Stimulated activated CD8-positive, alpha-beta memory T cell treated with anti-CD3 and anti-CD28 coated beads, Interleukin-4, amount 100 ng/mL, for 48 hours (primary cell): Measurements from ENCODE around the gene RBP7.

Experiments
- DNase-seq: peaks from one replicate; pipeline ENCODE4 v3.0.0-alpha.2; 2020

The RBP7 gene

DNA sequence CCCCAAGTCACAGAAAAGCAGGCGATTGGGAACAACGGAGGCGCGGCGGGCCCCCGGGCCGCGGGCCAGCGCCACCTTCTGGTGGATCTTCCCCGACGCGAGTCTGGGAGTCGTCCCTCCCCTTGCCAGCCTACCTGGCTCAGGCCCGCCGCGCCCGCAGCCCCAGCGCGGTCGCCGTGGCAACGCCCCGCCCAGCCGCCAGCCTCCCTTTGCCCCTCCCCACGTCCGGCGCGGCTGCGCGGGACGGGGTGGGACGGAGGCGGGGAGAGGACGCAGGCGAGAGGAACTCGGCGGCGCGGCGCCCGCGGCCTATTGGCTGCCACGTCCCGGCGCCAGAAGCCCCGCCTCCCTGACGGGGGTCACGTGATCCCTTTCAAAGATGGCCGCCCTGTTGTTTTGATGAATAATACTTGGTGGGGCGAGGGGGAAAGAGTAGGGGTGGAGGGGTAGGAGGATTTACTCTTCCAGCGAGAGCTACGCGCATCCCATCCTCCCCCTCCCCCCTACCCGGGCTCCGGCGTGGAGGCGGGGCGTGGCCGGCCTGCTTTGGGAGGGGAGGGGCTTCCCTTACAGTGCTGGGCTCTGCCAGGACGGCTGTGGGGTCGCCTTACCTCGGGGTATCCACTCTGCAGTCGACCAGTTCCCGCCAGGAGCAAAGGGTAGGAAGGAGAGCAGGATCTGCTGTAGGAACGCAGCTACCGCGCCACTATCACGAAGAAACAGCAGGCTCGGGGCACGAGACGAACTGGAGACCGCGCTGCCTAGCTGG is 35.7 kb downstream of the RBP7 start, which contains the start of gene UBE4B:
Gene UBE4B, plus strand, starts transcription at position 369 of the 769 bp plus-strand sequence. CDS start 713 bp downstream, outside the sequence.
- peak; percentile 99 for DNase-seq

DNA sequence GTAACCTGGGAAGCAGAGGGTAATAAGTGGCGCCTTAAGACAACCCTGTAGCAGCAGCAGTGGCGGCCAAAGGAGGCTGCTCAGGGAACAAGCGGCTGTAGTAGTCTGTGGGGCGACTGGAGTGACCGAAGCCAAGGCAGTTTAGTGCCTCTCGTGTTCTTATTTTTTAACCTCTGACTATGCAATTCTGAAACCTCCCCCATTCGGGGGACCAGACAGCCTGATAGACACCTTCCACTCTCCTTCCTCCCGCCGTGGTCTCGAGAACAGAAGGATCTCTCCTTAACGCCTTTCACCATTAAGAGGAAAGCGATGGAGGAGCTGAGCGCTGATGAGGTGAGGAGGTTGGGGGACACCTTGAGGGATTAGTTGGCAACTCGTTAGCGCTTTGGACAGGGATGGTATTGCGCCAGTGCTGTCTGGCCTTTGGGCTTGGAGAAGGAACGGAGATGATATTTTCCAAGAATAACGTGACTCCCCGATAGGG is 36.4 kb downstream of the RBP7 start:
- DNase-seq: peak; percentile 45

- DNase-seq: no peak
Measured at GRCh38 chr1:10042746-10043145, 45.7 kb downstream of the RBP7 start.

DNA sequence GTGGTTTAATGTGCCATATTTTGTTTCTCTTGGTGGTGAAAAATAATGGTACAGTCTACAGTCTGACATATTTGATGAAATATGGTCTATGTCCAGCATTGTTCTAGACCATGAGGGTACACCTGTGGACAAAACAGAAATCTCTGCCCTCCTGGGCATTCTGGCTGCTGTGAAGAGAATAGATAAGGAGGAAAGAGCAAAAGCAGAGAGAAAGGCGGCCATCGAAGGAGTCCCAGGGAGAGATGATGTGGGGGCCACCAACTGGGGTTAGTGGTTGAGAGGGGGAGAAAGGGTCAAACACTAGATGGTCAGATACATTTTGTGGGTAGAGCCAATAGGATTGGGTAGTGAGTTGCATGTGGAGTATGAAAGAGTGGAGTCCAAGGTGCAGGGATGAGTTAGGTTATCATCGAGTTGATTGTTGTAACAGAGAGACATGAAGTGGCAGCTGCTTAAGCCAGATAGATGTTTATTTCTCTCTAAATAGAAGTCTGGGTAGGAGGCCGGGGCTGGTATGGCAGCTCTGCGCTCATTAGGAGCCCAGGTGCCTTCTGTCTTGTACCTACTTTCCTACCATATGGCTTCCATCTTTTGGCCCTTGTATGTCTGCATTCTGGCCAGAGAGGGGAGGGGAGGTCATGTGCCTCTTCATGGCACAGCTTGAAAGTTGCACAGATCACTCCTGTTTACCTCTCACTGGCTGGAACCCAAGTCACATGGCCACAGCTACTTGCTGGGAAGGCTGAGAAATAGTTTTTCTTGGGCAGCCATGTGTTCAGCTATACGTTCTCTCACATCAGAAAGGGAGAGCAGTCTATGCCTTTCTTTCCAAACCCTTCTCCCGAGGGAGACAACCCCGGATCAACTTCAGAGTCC is 48.7 kb downstream of the RBP7 start:
- no peak for DNase-seq

DNA sequence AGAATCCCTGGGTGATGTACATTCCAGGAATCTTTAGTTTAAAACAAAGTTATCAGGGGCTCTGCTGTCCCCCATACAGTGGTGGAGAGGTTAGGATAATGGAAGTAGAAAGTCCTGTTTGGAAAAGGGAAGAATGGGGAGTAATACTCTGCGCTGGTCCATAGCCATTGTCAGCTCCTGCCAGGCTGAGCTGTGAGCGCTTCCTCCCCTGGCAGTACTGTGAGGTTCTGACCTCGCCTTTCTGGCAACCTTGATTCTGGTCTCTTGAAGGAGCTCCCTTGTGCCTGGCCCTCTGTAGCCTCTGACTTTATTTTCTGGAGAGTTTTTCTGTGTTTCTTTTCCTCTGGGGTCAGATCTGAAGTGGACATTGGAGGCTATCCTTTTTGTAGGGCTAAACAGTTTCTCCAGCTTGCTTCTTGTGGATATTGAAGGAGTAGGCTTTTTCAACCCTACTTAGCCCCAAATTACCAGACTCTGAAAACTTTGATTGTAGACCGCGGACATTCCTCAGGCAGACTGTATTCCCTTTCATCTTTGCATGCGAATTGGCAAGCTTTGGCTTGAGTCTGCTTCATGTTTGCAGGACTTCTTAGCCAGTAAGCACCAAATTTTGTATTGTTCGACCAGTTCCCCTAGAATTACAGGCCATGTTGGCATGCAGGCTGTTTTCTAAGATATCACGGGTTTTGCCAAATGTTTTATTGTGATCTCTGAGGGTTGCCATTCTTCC is 49.5 kb downstream of the RBP7 start:
- no peak for DNase-seq

GRCh38 chr1:10048601-10049000 is 51.6 kb downstream of the RBP7 start:
- no peak for DNase-seq

GRCh38 chr1:10050611-10051010 is 53.6 kb downstream of the RBP7 start:
- no peak for DNase-seq

DNA sequence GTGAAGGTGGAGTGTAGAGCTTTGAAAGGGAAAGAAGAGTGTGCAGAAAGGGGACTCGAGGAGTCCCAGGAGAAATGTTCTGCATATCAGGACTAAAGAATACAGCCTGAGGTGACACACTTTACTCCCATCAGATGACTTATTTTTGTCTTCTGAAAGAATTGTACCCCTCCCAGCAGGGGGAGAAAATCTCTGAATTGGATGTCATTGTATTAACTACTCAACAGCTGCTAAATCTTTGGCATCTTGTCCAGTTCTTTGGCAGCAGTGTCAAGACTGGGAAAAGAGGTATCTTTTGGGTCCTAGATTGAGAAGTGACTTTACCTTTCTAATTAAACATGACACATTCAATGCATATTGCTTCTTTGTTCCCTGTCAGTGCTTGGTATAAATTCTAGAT is 54.6 kb downstream of the RBP7 start:
- DNase-seq: no peak

GRCh38 chr1:10052347-10052746 is 55.3 kb downstream of the RBP7 start:
- DNase-seq: no peak

GRCh38 chr1:10054465-10054864 is 57.4 kb downstream of the RBP7 start:
- DNase-seq: no peak

- DNase-seq: no peak
Measured at GRCh38 chr1:10056599-10056987, 59.6 kb downstream of the RBP7 start.

- no peak for DNase-seq
Measured at GRCh38 chr1:10057343-10057742, 60.3 kb downstream of the RBP7 start.

DNA sequence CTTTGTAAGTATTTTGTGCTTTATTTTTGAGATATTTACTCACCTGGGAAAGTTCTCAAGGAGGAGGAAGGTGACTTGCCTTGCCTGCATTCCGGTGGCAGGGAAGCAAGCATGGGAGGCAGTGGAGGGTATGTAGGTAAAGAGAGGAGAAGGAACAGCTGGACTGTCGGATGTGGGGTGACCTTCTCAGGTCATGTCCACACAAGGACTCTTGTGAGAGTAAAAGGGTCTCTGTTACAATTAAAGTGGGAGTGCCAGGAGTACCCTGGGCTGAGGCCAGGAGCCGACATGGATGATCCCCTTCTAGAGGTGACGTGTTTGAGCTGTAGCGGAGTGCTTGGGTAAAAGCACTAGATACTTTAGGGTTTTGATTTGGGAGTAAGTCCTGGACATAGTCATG is 60.8 kb downstream of the RBP7 start:
- DNase-seq: no peak

GRCh38 chr1:10059342-10059718 is 62.3 kb downstream of the RBP7 start:
- no peak for DNase-seq

- DNase-seq: no peak
Measured at GRCh38 chr1:10060311-10061100, 63.5 kb downstream of the RBP7 start.

DNA sequence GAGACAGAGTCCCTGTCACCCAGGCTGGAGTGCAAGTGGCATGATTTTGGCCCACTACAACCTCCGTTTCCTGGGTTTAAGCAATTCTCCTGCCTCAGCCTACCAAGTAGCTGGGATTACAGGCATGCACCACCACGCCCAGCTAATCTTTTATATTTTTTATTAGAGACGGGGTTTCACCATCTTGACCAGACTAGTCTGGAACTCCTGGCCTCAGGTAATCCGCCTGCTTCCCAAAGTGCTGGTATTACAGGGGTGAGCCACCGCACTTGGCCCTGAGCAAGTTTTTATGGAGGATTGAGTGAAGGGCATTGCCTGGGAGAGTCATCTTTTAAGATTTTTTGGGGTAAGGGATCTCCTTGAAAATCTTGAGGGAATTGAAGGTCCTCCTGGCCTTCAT is 64.2 kb downstream of the RBP7 start:
- no peak for DNase-seq

DNA sequence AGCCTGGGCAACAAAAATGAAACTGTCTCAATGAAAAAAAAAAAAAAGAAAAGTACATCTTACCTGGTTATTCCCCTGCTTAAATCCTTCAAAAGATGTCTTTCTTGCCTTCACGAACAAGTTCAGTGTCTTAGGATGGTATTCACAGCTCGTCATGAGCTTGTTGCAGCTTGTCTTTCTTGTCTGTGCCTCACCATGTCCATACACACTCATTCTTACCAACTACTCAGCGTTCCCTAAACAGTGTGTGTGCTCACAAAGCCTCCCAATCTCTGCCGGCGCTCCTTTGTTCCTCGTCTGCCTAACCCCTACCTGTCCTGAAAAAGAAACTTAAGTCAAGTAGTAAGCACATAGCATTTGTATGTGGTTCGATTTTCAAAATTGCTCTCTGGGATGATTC is 66.8 kb downstream of the RBP7 start:
- no peak for DNase-seq

DNA sequence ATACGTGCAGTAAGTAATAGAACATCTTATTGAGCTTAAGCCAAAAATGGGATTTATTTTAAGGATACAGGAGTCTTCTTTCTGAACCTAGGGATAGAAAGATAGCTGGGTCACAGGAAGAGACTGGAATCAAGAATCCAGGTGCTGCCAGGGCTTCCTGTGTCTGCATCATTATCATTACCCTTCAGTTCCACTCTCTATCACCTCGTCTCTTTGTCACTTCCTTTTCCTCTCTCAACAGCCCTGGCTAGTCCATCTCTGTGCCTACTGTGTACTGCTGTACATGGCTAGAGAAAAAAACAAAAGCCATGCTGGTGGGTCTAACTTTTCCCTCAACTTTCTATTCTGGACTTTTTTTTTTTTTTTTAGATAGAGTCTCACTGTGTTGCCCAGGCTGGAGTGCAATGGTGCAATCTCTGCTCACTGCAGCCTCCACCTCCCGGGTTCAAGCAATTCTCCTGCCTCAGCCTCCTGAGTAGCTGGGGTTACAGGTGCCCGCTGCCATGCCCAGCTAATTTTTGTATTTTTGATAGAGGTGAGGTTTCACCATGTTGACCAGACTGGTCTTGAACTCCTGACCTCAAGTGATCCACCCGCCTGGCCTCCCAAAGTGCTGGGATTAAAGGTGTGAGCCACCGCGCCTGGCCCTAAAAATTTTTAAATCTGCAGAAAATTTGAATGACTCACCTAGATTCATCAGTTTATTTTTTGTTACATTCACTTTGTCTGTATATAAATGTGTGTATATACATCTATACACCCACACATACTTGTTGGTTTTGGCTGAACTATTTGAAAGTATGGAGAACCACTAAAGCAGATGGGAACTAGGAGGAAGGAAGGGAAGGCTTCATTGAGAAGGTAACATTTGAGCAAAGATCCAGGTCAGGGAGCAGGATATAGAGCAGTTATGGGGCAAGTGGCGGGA is 67.7 kb downstream of the RBP7 start:
- DNase-seq: no peak

- no peak for DNase-seq
Measured at GRCh38 chr1:10065344-10065685, 68.3 kb downstream of the RBP7 start.
